Gastrocnemius medialis (tissue), 4 donors: ENCODE data around the gene CLSTN3.

Experiments used
- CTCF ChIP-seq, 5 experiments: fragments of 450-650 bp in 3 of 5; fragments of 200-600 bp in 2 of 5; sonication (generic) in 2 of 5; IDR thresholded peaks in 4 of 5; conservative IDR thresholded peaks in 1 of 5; 1 replicate in 4 of 5; 2 replicates in 1 of 5; pipeline ENCODE4 v1.5.1; 2016 to 2019; ENCODE audit warnings: antibody characterized with exemption in 5 of 5, mild to moderate bottlenecking in 3 of 5, moderate library complexity in 3 of 5
- POLR2A ChIP-seq, 2 donors: fragments of 450-650 bp; IDR thresholded peaks; one replicate each; pipeline ENCODE4 v1.6.1; 2017; ENCODE audit warnings: antibody characterized with exemption in 2 of 2, mild to moderate bottlenecking in 2 of 2, moderate library complexity in 2 of 2

- TF ChIP-seq CTCF (IDR thresholded peaks at IDR 0.05 in 4 of 5, conservative IDR thresholded peaks at IDR 0.05 in 1 of 5) (no peak), POLR2A (IDR thresholded peaks at IDR 0.05) (no peak)
Observed at GRCh38 chr12:7125632-7126227, 4.4 kb upstream of the CLSTN3 start.
